NOMO-1 treated with dmso at 0.1 percent for 144 hours (cell line): ENCODE results near the gene CACNA1D.
A peak's percentile ranks its signal among the peaks of the same experiment; 100 is the strongest.

Experiments used
- DNase-seq: peaks from one replicate; lab custom pipeline; 2025; ENCODE audit not compliant: unreplicated experiment; lab: John Stamatoyannopoulos, UW

CACNA1D gene

DNA sequence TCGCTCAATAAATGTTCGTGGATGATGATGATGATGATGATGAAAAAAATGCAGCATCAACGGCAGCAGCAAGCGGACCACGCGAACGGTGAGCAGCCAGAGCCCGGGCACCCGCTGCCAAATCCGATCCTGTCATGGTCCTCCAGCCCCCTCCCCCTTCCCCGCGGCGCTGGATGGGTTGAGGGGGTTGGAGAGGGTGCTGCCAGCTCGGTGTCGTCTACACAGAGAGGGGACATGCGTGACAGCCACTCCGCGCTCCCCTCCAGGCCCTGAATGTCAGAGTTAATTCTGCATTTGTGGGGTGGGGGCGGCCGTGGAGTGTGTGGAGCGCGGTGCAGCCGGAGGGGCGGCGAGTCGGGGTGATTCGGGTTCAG, 722 bp downstream of the CACNA1D start:
- DNase-seq: no peak

DNA sequence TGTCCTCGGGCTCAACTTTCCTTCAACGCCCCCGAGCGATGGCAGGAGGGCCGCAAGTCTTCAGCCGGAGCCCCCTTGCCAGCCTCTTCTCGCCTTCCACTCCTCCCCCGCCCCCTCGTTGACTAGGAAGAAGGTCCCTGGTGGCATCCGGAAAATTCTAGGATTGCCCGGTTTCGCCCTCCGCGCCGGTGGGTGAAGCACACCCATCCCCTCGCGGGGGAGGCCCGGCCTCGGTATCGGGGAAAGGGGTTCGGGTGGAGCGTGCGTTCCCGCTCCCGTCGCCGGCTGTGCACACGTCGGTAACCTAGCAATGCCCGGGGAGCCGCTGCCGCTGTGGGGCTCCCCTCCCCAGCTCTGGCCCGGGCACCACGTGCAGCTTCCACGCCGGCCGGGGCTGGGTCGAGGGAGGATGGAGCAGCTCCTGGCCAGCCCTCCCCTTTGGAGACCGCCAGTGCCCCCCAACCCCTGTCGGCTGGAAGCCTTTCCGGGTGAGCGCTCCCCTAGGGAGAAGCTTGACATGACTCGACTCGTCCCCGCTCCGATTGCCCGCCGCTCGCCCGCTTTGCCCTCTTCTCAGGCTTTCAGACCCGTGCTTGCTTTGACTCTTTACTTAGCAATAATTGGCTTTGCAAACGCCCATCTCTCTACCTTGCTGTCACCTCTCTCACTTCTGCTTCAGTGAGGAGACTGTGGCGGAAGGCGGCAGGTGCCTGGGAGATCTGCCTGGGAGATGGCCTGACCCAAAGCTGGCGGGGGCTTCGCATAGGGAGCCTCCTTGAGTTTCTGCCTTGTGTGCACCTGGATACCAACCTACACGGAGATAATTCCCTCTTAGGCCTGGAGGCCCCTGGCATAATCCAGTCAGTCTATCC, 1.3 kb downstream of the CACNA1D start:
- no peak for DNase-seq

DNA sequence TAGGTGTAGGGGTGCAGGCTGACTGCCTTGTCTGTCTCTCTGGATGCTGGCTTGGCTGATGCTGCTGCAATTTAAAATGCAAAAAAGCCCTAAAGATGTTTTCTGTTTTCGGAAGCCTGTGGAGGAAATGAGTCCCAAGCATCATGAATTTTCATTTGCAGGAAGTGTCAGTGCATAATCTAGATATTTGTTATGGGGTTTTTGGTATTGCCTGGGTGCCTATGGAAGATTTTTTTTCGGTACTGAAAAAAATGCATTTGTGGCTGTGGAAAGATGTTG, 1.9 kb downstream of the CACNA1D start:
- DNase-seq: no peak

DNA sequence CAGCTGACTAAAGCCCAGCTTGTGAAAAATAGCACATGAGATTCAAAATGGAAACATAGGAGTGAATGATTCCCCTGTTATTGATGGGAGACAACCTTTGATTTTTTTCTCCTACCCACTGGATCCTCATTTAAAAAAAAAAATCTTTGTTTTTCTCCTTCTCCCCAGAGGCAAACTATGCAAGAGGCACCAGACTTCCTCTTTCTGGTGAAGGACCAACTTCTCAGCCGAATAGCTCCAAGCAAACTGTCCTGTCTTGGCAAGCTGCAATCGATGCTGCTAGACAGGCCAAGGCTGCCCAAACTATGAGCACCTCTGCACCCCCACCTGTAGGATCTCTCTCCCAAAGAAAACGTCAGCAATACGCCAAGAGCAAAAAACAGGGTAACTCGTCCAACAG, 2.6 kb downstream of the CACNA1D start:
- no peak for DNase-seq

DNA sequence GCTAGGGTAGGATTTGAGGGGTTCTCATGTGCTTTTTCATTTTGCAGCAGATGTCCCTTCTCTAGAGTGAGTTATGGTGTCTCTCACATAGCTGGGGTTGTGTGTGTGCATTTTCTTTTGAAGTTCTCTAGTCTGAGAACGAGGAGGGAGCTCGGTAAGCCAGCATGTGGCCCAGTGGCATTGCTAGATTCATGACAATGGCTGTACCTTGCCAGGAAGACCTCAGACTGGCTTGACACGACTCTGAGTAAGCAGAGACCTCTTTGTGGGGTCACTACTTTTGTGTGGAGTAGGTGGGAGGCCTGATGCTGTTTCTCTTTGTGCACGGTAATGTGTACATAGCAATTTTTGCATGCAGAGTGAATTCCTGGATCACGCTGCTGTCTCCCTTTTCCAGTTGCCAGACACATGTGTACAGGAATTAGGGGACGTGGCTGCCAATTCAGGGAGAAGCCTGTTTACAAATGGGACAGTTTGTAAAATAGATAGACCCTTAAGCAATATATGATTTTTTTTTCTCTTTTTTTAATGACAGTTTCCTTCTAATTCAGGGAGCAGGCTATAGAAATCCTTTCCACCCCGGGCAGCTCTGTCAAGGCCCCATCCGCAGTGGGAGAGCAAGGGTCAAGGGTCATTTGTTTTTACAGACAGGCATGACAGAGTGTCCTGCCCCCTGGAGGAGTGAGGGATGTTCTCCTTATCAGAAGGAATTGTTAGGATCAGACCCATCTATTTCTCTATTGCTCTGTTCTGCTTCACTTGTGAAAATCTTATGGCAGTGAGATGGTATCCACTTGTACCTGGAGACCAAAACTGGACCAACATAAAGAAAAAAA, 4.6 kb downstream of the CACNA1D start:
- DNase-seq: no peak

DNA sequence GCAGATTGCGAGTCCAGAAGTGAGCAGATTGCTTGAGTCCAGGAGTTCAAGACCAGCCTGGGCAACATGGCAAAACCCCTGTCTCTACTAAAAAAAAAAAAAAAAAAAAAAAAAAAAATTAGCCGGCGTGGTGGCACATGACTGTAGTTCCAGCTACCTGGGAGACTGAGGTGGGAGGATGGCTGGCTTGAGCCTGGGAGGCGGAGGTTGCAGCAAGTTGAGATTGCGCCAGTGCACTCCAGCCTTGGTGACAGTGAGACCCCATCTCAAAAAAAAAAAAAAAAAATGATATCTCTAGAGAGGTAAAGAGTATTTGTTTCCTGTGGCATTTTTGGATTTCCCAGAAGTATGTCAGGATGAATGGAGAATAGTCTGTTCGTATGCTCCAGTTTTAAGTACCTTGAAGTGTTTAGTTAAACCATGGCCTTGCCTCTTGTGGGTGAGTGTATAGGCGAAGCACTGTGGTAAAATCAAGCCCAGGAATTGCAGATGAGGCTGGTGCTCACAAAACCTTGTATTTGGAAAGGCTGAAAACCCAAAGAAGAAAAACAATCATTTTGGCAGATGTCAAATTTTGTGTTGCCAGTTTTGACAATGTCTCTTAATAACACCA, 5.9 kb downstream of the CACNA1D start:
- no peak for DNase-seq

DNA sequence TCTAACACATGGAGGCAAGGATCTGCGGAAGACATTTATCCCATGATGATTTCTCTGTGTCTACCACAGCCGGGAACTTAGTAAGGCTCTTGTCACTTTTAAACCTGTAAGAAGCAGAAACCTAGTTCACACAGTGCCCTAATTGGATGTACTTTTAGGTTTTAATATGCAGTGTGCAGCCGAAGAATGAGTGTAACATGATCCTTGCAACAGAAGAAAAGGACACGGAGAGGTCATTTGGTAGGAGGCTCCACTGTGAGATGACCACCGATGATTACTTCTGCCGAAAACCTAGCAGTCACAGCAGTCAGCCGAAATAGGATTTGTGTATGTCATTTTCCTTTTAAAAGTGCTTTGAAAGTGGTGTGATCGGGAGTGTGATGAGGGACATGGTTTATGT, 6.8 kb downstream of the CACNA1D start:
- no peak for DNase-seq

DNA sequence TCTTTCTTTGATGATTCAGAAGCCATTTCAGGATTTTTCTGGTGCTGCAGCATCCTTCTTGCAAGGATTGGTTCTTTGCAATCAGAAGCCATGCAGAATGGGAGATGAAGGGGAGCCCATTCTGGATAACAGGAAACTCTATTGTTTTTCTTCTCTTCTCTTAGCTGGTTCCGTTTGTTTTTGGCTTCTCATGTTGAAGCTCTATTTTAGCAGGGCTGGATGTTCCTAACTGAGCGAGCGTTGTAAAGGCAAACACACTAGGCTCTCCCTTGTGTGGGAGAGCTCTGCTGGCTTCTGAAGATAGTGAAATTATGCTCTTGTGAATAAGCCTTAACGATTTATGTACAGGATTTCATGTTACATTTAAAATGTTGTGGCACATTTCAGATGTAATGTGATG, 8.3 kb downstream of the CACNA1D start:
- DNase-seq: no peak

DNA sequence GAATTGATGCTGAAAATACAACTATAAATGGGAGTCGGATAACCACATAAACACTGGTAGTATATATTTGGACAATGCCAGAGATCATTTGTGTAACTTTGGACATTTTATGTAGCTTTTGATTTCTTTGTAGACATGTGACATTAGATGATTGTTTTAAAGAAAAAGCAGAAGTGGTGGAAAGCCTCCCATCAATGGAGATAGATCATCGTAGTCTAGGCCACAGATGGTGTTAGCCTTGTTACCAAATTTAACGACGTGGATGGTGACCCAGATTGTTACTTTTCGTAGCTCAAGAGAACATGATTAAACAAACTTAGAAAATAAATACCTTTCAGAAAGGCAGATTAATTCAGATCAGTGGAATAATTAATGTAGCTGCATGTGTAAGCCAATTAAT, 8.8 kb downstream of the CACNA1D start:
- DNase-seq: no peak

DNA sequence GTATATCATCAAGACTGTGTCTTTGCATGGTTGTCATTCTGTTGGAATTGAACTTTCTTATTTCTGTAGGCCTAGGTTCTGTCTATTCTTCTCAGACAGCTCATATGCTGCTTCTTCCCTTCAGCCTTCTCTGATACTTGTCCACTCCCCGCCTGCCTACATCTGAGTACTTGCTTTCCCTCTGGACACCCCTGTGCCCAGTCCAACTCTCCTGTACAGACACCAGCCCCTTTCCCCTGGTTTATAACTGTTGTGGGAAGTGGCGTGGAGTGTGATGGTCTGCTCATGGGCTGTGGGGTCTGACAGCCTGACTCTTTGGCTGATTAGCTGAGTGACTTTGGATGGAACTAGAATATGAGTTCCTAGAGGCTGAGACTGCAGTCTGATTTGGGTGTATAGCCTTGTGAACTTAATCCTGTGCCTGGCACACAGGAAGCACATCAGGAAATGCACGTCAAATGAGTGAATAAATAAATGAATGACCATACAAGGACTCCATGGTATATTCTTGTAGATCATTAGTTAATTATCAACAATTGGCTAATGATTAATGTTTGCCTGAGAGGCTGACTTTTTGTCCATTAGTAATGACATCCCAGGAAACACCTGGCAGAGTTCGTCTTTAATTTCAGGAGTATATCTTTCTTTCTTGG, 11.8 kb downstream of the CACNA1D start:
- no peak for DNase-seq

DNA sequence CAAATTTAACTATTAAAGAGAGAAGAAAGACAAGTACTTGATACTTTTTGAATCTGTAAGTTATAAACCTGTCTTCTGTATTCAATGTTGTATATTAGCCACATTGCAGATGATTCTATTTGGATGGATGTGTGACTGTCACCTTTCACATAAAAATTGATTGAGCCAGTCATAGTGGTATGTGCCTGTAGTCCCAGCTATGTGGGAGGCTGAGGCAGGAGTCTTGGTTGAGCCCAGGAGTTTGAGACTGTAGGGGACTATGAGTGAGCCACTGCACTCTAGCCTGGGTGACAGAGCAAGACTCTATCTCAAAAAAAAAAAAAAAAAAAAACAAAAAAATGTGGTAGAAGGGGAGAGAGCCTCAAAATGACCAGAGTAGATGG, 12.3 kb downstream of the CACNA1D start:
- DNase-seq: no peak

DNA sequence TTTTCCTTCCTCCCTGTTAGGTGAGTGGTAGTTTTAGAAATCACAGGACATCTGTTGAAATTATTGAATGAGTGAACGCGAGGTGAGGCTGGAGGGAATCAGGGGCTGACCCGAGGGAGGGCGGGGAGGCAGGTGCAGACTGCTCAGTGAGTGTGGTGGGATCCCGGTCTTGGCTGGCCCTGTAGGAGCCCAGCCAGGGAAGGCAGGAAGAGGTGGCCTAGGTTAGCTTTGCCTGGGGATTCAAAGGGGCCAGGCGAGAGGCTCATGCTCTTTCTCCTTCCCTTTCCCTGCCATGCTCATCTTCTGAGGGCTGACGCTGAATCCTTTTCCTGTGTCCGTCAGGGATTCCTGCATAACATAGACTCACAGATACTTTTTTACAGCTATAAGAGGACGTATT, 15.1 kb downstream of the CACNA1D start:
- no peak for DNase-seq

DNA sequence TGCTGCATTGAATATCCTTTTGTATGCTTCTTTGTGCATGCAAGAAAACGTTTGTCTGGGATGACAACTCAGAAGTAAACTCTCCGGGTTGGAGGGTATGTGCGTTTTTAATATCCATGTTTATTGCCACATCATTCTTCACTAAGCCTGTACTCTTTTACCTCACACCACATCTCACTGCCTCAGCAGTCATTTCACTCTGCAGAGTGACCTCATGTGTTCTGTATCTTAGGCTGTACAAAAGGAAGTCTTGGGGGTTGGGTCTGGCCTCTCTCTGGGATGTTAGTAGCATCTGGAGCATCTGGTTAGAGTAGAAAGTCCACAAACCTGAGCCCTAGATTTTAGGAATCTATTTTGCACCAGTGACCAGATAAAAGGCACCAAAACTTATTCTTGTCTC, 16.1 kb downstream of the CACNA1D start:
- DNase-seq: no peak

DNA sequence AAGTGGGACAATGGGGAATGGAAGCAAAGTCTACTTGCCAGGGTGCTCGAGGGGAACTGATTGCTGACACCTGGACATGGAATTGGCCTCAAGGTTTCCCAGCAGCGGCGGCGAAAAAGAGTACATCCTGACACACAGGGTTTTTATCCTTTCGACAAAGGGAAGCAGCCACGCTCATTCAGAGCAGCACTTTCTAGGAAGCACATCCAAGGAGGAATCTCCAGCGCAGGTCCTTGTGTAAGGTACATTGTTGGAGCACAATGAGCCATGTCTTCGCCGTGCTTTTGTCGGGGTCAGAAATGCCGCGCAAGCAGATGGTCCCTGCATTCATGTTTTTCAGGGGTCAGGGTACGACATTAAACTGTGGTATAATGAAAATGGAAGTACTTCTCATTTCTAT, 16.8 kb downstream of the CACNA1D start:
- DNase-seq: no peak

DNA sequence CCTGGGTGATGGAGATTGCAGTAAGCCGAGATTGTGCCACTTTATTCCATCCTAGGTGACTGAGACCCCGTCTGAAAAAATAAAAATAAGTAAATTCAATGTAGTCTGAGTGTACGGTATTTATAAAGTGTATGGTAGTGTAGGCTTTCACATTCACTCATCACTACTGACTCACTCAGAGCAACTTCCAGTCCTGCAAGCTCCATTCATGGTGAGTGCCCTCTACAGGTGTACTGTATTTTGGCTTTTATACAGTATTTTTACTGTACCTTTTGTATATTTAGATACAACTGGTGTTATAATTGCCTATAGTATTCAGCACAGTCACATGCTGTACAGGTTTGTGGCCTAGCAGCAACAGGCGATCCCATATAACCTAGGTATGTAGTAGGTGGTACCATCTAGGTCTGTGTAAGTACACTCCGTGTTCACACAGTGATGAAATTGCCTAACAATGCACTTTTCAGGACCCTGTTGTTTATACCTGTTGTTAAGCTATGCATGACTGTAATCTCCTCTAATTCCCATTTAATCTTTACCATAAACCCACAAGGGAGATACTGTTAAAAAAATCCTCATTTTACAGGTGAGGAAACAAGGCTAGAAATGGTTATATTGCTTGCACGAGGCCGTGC, 19.3 kb downstream of the CACNA1D start:
- no peak for DNase-seq

DNA sequence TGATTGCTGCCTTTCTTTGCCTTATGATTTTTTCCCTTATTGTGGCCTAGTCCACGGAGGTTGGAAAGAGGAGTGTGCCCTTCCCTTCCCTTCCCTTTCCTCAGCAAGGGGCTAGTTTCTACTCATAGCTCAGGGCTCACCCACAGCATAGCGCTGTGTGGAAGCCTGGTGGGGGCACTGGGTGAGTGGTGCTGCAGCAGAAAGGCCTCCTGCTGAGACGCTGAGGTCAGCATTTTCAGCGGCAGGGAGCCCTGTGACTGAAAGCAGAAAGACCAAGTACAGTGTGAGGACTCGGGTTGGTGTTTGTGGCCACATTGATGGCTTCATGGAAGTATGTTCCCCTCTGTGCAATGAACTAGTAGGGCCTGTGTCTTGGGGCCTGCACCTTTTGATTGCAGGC, 21.9 kb downstream of the CACNA1D start:
- no peak for DNase-seq

DNA sequence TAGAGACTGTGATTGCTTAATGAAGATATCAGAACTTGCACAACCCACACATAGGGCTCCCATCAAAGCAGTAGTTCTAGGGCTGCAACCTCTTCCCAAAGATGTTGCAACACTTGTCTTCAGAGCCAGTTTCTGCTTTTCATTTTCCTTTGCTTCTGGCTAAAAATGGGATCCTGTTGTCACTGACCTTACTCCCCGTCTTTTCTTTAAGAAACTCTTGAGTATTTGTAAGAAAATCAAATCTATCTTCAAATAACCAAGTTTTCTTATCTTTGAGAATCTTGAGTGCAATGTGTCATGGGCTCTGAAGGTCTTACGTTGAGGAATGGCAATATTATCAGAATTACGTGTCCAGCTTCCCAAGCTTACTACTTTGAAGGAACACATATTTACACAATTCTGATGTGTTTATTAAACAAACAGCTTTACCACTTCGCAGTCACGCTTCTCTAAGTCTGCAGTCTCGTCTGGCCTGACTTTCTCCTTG, 24.1 kb downstream of the CACNA1D start:
- DNase-seq: peak; percentile 19

DNA sequence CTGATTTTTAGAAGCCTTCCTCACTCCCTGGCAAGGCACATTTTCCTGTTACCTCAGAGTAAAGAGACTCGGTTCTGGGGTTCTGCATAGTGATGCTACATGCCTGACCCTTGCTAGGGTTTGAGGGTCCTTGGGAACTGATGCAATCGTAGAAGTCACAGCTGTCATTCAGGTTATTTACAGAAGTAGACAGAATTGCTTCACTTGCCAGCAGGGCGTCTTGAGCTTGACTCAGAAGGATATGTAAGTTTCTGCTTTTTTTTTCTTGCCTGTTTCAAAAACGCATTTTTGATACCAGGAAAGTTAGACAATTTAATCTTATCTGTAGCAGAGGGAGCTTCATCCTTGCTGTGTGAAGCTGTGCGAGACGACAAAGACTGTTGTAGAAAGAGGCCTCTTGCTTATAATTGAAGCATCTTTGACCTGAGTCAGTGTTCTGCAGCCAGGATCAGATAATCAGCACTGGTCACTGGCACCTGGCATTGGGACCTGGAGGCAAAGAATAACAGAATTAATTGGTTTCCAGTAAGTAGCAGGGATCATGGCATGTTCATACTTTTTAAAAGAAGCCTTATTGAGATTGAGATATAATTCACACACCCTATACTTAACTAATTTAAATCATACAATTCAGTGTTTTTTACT, 24.8 kb downstream of the CACNA1D start:
- DNase-seq: no peak

DNA sequence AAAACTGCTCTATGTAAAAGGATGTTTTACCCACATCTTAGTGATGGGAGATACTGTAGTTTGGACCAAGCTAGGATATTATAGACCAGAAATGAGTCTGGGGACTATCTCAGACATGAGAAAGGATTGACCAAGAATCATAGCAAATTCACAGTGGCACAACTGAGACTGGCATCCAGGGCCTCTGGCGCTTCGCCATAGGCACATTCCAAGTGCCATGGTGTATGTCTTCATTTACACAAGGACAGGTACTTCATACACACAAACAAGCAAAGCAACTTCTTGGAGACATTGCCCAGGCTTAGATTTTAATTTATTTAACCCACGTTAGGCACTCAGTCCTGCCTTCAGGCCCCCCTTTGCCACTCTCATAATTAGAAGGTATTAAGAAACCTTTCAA, 28.9 kb downstream of the CACNA1D start:
- DNase-seq: no peak

DNA sequence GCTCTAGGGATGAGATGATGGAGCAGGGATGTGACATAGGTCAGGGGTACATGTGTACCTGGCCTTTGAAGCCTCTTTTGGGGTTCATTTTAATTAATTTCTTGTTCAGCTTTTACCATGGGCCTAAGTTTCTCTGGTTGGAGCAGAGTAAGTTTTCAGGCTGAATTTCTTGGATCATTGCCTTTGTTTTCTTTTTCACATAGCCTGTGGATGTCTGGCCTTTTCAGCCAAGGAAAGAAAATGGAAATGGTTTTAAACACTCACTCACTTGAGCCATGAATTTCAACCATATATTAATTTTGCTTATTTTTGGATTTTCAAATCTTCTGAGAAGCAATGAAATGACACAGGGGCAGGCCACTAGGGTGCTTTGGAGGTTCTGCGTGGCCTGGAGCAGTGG, 30.2 kb downstream of the CACNA1D start:
- no peak for DNase-seq
